Liver (tissue), 9 donors: ENCODE results near the gene TPPP. TPM values are rescaled to one million over a fixed set of nuclear protein-coding genes. Genes with fewer than 3 reads are reported as not detected.

Experiments used
- DNase-seq: peaks from one replicate; pipeline ENCODE4 v3.0.0-alpha.2; 2017; ENCODE audit warnings: low spot score
- H3K27ac ChIP-seq, 2 donors: one replicate each; pipeline ENCODE4 v1.7.0; 2013; ENCODE audit warnings: inconsistent platforms in 2 of 2, low read length in 2 of 2, control low read depth in 1 of 2, low read depth in 1 of 2, mild to moderate bottlenecking in 1 of 2
- H3K27me3 ChIP-seq, 4 donors: one replicate each; pipeline versions ENCODE4 v1.6.1 to v1.7.0; 2013; ENCODE audit warnings: low read length in 3 of 4, inconsistent platforms in 1 of 4, mild to moderate bottlenecking in 1 of 4, moderate library complexity in 1 of 4; ENCODE audit not compliant: control insufficient read depth in 4 of 4, insufficient read depth in 4 of 4
- H3K36me3 ChIP-seq, 4 donors: one replicate each; pipeline versions ENCODE4 v1.6.1 to v1.7.0; 2013; ENCODE audit warnings: low read length in 3 of 4, mild to moderate bottlenecking in 3 of 4, low read depth in 1 of 4, moderate library complexity in 1 of 4; ENCODE audit not compliant: control insufficient read depth in 4 of 4, insufficient read depth in 3 of 4
- H3K4me1 ChIP-seq, 4 donors: one replicate each; pipeline versions ENCODE4 v1.6.1 to v1.7.0; 2013; ENCODE audit warnings: low read length in 3 of 4, mild to moderate bottlenecking in 3 of 4, moderate library complexity in 1 of 4; ENCODE audit not compliant: control insufficient read depth in 4 of 4, insufficient read depth in 4 of 4
- H3K4me3 ChIP-seq, 3 donors: one replicate each; pipeline versions ENCODE4 v1.6.1 to v1.7.0; 2013; ENCODE audit warnings: low read length in 3 of 3, control low read depth in 1 of 3, low read depth in 1 of 3, mild to moderate bottlenecking in 1 of 3
- H3K9ac ChIP-seq, 2 donors: one replicate each; pipeline ENCODE4 v1.7.0; 2013; ENCODE audit warnings: low read length in 2 of 2, mild to moderate bottlenecking in 2 of 2, moderate library complexity in 2 of 2, control low read depth in 1 of 2, low read depth in 1 of 2
- H3K9me3 ChIP-seq, 4 donors: one replicate each; pipeline versions ENCODE4 v1.6.1 to v1.7.0; 2013; ENCODE audit warnings: low read length in 3 of 4; ENCODE audit not compliant: control insufficient read depth in 4 of 4
- ATF3 ChIP-seq: IDR thresholded peaks from 2 replicates; pipeline ENCODE4 v1.6.1; 2016; ENCODE audit warnings: antibody characterized with exemption
- CTCF ChIP-seq: fragments of 150-350 bp; IDR thresholded peaks from 2 replicates; pipeline ENCODE4 v1.5.1; 2017; ENCODE audit warnings: improper control_type of control experiment, low read depth, low read length; ENCODE audit not compliant: missing input control
- EGR1 ChIP-seq, 2 donors: IDR thresholded peaks; 2 replicates each; pipeline ENCODE4 v1.6.1; 2016 to 2018; ENCODE audit warnings: antibody characterized with exemption in 2 of 2, low read depth in 2 of 2
- FOXA1 ChIP-seq: IDR thresholded peaks from 2 replicates; pipeline ENCODE4 v1.6.1; 2016; ENCODE audit warnings: antibody characterized with exemption
- FOXA2 ChIP-seq: IDR thresholded peaks from 2 replicates; pipeline ENCODE4 v1.6.1; 2016; ENCODE audit warnings: antibody characterized with exemption
- GABPA ChIP-seq, 2 donors: IDR thresholded peaks in 1 of 2; conservative IDR thresholded peaks in 1 of 2; 2 replicates each; pipeline ENCODE4 v1.6.1; 2016; ENCODE audit warnings: antibody characterized with exemption in 2 of 2, mild to moderate bottlenecking in 1 of 2, moderate library complexity in 1 of 2
- HNF4A ChIP-seq, 2 donors: conservative IDR thresholded peaks; 2 replicates each; pipeline ENCODE4 v1.6.1; 2016; ENCODE audit warnings: antibody characterized with exemption in 2 of 2, mild to moderate bottlenecking in 2 of 2
- HNF4G ChIP-seq: IDR thresholded peaks from 2 replicates; pipeline ENCODE4 v1.6.1; 2016; ENCODE audit warnings: antibody characterized with exemption
- JUND ChIP-seq, 2 donors: IDR thresholded peaks; 2 replicates each; pipeline ENCODE4 v1.6.1; 2016; ENCODE audit warnings: antibody characterized with exemption in 2 of 2
- MAX ChIP-seq: IDR thresholded peaks from 2 replicates; pipeline ENCODE4 v1.6.1; 2016; ENCODE audit warnings: antibody characterized with exemption
- NR2F2 ChIP-seq: IDR thresholded peaks from 2 replicates; pipeline ENCODE4 v1.6.1; 2016; ENCODE audit warnings: antibody characterized with exemption
- RAD21 ChIP-seq, 2 donors: IDR thresholded peaks; 2 replicates each; pipeline ENCODE4 v1.6.1; 2016; ENCODE audit warnings: antibody characterized with exemption in 2 of 2, mild to moderate bottlenecking in 2 of 2
- REST ChIP-seq: IDR thresholded peaks from 2 replicates; pipeline ENCODE4 v1.6.1; 2016; ENCODE audit warnings: antibody characterized with exemption, mild to moderate bottlenecking
- RXRA ChIP-seq, 2 donors: IDR thresholded peaks; 2 replicates each; pipeline ENCODE4 v1.6.1; 2017 to 2018; ENCODE audit warnings: antibody characterized with exemption in 2 of 2, mild to moderate bottlenecking in 1 of 2
- SP1 ChIP-seq: IDR thresholded peaks from 2 replicates; pipeline ENCODE4 v1.6.1; 2018; ENCODE audit warnings: antibody characterized with exemption, mild to moderate bottlenecking
- TAF1 ChIP-seq: conservative IDR thresholded peaks from 2 replicates; pipeline ENCODE4 v1.6.1; 2016; ENCODE audit warnings: antibody characterized with exemption, mild to moderate bottlenecking
- YY1 ChIP-seq: IDR thresholded peaks from 2 replicates; pipeline ENCODE4 v1.6.1; 2016; ENCODE audit warnings: antibody characterized with exemption, mild to moderate bottlenecking
- ZBTB33 ChIP-seq: IDR thresholded peaks from 2 replicates; pipeline ENCODE4 v1.6.1; 2016; ENCODE audit warnings: antibody characterized with exemption
- WGBS: extraction: QIAGEN DNeasy Blood & Tissue Kit; methylation state at CpG from one replicate; pipeline ENCODE4 v1.1.7; 2013; 5-methylcytosine and 5-hydroxymethylcytosine counted together
- polyA plus RNA-seq, 2 donors: library from polyadenylated mRNA; stranded (reverse) in 1 of 2; unstranded in 1 of 2; fragments of 200-250 nt in 1 of 2; fragments of >200 nt in 1 of 2; fragmentation: Nextera tagmentation in 1 of 2; extraction: Ambion mirVana in 1 of 2; gene quantifications; one replicate each; pipeline versions ENCODE4 v1.2.1 to v1.2.3, GENCODE V29; 2013 to 2015
- total RNA-seq, 2 donors: library from RNA; depleted of rRNA; stranded (reverse); fragments of >200 nt; gene quantifications; one replicate each; pipeline ENCODE4 v1.2.3, GENCODE V29; 2014
- donor health status: healthy.
- donor health status: healthy.
- donor health status: healthy.
- donor health status: healthy.
- donor health status: healthy.

The TPPP gene
- total and polyA plus RNA-seq, 4 donors, result 0.61 to 2.1 (median 0.80) TPM

- no peak for TF ChIP-seq CTCF
- TF ChIP-seq JUND (IDR thresholded peaks at IDR 0.05), result no peak
- no peak for TF ChIP-seq TAF1
- no peak for TF ChIP-seq HNF4G
- no peak for TF ChIP-seq SP1
- TF ChIP-seq HNF4A (conservative IDR thresholded peaks at IDR 0.05), result no peak
- no peak for TF ChIP-seq NR2F2
- TF ChIP-seq YY1, result no peak
- no peak for TF ChIP-seq GABPA (IDR thresholded peaks at IDR 0.05 in 1 of 2, conservative IDR thresholded peaks at IDR 0.05 in 1 of 2)
- no peak for TF ChIP-seq FOXA2
- TF ChIP-seq FOXA1, result no peak
Observed at GRCh38 chr5:623531-623930, 69.6 kb downstream of the TPPP start (continued).

GRCh38 chr5:622946-623522 is 70.1 kb downstream of the TPPP start:
- WGBS, result 98% methylated on average over 31 of the region's 31 CpGs
- Histone ChIP-seq H3K4me3 (no peak overlapping the region), H3K9me3 (no peaks in the 10 kb centered on the region), H3K4me1 (no peaks in the 10 kb centered on the region), H3K27me3 (no peaks in the 10 kb centered on the region), H3K27ac (no peak overlapping the region), H3K9ac (no peak overlapping the region), H3K36me3 (peaks cover 12 to 50% (median 16%) of the 10 kb centered on the region in 4 donors)
- TF ChIP-seq TAF1 (no peak), FOXA1 (no peak), HNF4A (conservative IDR thresholded peaks at IDR 0.05) (no peak)
- no peak for DNase-seq

- H3K4me3 ChIP-seq, result no peak overlapping the region
- peaks cover 12 to 47% (median 16%) of the 10 kb centered on the region in 4 donors for H3K36me3 ChIP-seq
- H3K9me3 ChIP-seq, result no peaks in the 10 kb centered on the region
- H3K4me1 ChIP-seq, result peaks cover 0 to 2% (median 0%) of the 10 kb centered on the region in 4 donors
- WGBS, result 96% methylated on average over 9 of the region's 9 CpGs
- DNase-seq, result no peak
- TF ChIP-seq RXRA (IDR thresholded peaks at IDR 0.05), result no peak
- no peak for TF ChIP-seq ZBTB33
- no peak for TF ChIP-seq JUND (IDR thresholded peaks at IDR 0.05)
- TF ChIP-seq NR2F2, result no peak
- no peak for TF ChIP-seq MAX
- TF ChIP-seq EGR1 (IDR thresholded peaks at IDR 0.05; ENCODE audit: low read depth in 2 of 2), result no peak
- no peak for TF ChIP-seq RAD21 (IDR thresholded peaks at IDR 0.05)
- no peak for TF ChIP-seq REST
- no peak for TF ChIP-seq YY1
- TF ChIP-seq FOXA1, result no peak
- TF ChIP-seq GABPA (IDR thresholded peaks at IDR 0.05 in 1 of 2, conservative IDR thresholded peaks at IDR 0.05 in 1 of 2), result no peak
- no peak for TF ChIP-seq CTCF
- no peak for TF ChIP-seq HNF4G
- TF ChIP-seq ATF3, result no peak
- TF ChIP-seq HNF4A (conservative IDR thresholded peaks at IDR 0.05), result no peak
- TF ChIP-seq FOXA2, result no peak
- TF ChIP-seq TAF1, result no peak
- TF ChIP-seq SP1, result no peak
- no peak overlapping the region for H3K9ac ChIP-seq
- H3K27me3 ChIP-seq, result no peaks in the 10 kb centered on the region
- no peak overlapping the region for H3K27ac ChIP-seq
Observed at GRCh38 chr5:622359-622758, 70.8 kb downstream of the TPPP start.
